22Rv1 (cell line): ENCODE results near the gene EME1.

Experiments used
- CTCF ChIP-seq: fragments of 450-650 bp; IDR thresholded peaks from 2 replicates; pipeline ENCODE4 v1.5.1; 2017; ENCODE audit warnings: mild to moderate bottlenecking
- ZFX ChIP-seq: fragments of 450-650 bp; IDR thresholded peaks from 2 replicates; pipeline ENCODE4 v1.6.1; 2017; ENCODE audit warnings: antibody characterized with exemption, borderline replicate concordance

GRCh38 chr17:50389534-50389933, 16.5 kb downstream of the EME1 start:
- TF ChIP-seq CTCF (no peak), ZFX (no peak)
